A375 (cell line): ENCODE measurements around the gene ATP9A. TPM values are rescaled to one million over a fixed set of nuclear protein-coding genes. Genes with fewer than 3 reads are reported as not detected.

Experiments used
- total RNA-seq: library from RNA; depleted of rRNA; stranded (reverse); fragments of >200 nt; shearing (Covaris generic); gene quantifications from 2 replicates; pipeline ENCODE4 v1.2.3, GENCODE V29; 2014; rRNA removed

Gene ATP9A
- 14.0 TPM in 2 replicates for total RNA-seq

GRCh38 chr20:51767867-51768758 lies at the start of gene ATP9A:
ATP9A (minus strand) TSS chr20:51768390; CDS start chr20:51768369, 21 bp downstream.

GRCh38 chr20:51802170-51802751 lies 34.1 kb upstream of the ATP9A start, which contains the start of gene SALL4:
SALL4 (minus strand) TSS chr20:51802521; CDS start chr20:51802408, 113 bp downstream.

Other genes with a start within 250 kb of the ATP9A start
- gene NFATC2, start 225.7 kb downstream of the ATP9A start, total RNA-seq: 29.5 and 31.8 TPM in 2 replicates
- gene SALL4, start 34.1 kb upstream of the ATP9A start, total RNA-seq: 1.4 and 1.8 TPM in 2 replicates